ENCODE results near the gene ZNF619.
"Not testable (repeated sequence)": the region's sequence is repeated elsewhere in the genome, so short reads cannot be mapped to it uniquely, and the experiment has no call there.

The ZNF619 gene

GRCh38 chr3:40476478-40477470 is at the start of gene ZNF619:
Gene ZNF619, plus strand, starts transcription at chr3:40477122. Its CDS starts 858 bp downstream, at chr3:40477980.
- DNase-seq (ENCODE audit: extremely low spot score, insufficient read length, low read depth) (peak; percentile 68), FAIRE-seq (peak; percentile 85)

GRCh38 chr3:40432793-40433192 is 44.1 kb upstream of the ZNF619 start:
- DNase-seq (ENCODE audit: extremely low spot score, insufficient read length, low read depth) (no peak), FAIRE-seq (no peak)

GRCh38 chr3:40437889-40438288 is 39.0 kb upstream of the ZNF619 start:
- FAIRE-seq (no peak), DNase-seq (ENCODE audit: extremely low spot score, insufficient read length, low read depth) (no peak)

GRCh38 chr3:40445062-40445461 is 31.9 kb upstream of the ZNF619 start:
- no peak for DNase-seq (ENCODE audit: extremely low spot score, insufficient read length, low read depth)
- no peak for FAIRE-seq

GRCh38 chr3:40445880-40446279 is 31.0 kb upstream of the ZNF619 start:
- DNase-seq (ENCODE audit: extremely low spot score, insufficient read length, low read depth): no peak

GRCh38 chr3:40450438-40450837 is 26.5 kb upstream of the ZNF619 start:
- FAIRE-seq: no peak
- no peak for DNase-seq (ENCODE audit: extremely low spot score, insufficient read length, low read depth)

More at GRCh38 chr3:40445880-40446279, 31.0 kb upstream of the ZNF619 start:
- no peak for FAIRE-seq

GRCh38 chr3:40451551-40451950 is 25.4 kb upstream of the ZNF619 start:
- no peak for FAIRE-seq
- DNase-seq (ENCODE audit: extremely low spot score, insufficient read length, low read depth): no peak

GRCh38 chr3:40452057-40452456 is 24.9 kb upstream of the ZNF619 start:
- no peak for DNase-seq (ENCODE audit: extremely low spot score, insufficient read length, low read depth)
- FAIRE-seq: no peak

GRCh38 chr3:40452562-40452875 is 24.4 kb upstream of the ZNF619 start:
- DNase-seq (ENCODE audit: extremely low spot score, insufficient read length, low read depth): no peak
- FAIRE-seq: no peak

- DNase-seq (ENCODE audit: extremely low spot score, insufficient read length, low read depth) (peak; percentile 85), FAIRE-seq (peak; percentile 99)
These were observed 23.8 kb upstream of the ZNF619 start for GRCh38 chr3:40452876-40453730.

GRCh38 chr3:40453933-40454332 is 23.0 kb upstream of the ZNF619 start:
- DNase-seq (ENCODE audit: extremely low spot score, insufficient read length, low read depth) (no peak), FAIRE-seq (no peak)

- DNase-seq (ENCODE audit: extremely low spot score, insufficient read length, low read depth) (no peak), FAIRE-seq (no peak)
These were observed 21.6 kb upstream of the ZNF619 start for GRCh38 chr3:40455328-40455727.

GRCh38 chr3:40456279-40456939 is 20.5 kb upstream of the ZNF619 start:
- DNase-seq (ENCODE audit: extremely low spot score, insufficient read length, low read depth) (no peak), FAIRE-seq (no peak)

- DNase-seq (ENCODE audit: extremely low spot score, insufficient read length, low read depth): peak; percentile 81
- peak; percentile 96 for FAIRE-seq
These were observed 19.7 kb upstream of the ZNF619 start, which contains the start of gene RPL14 for GRCh38 chr3:40456940-40457823. Gene RPL14, plus strand, starts transcription at chr3:40457339. Its CDS starts 133 bp downstream, at chr3:40457472.

- DNase-seq (ENCODE audit: extremely low spot score, insufficient read length, low read depth): no peak
- no peak for FAIRE-seq
These were observed 18.4 kb upstream of the ZNF619 start for GRCh38 chr3:40458473-40458872.

GRCh38 chr3:40460481-40460880 is 16.4 kb upstream of the ZNF619 start:
- FAIRE-seq; DNase-seq (ENCODE audit: extremely low spot score, insufficient read length, low read depth): not testable (repeated sequence)

GRCh38 chr3:40461161-40461560 is 15.8 kb upstream of the ZNF619 start:
- FAIRE-seq (no peak), DNase-seq (ENCODE audit: extremely low spot score, insufficient read length, low read depth) (no peak)

GRCh38 chr3:40462838-40463237 is 14.1 kb upstream of the ZNF619 start:
- not testable (repeated sequence) for DNase-seq (ENCODE audit: extremely low spot score, insufficient read length, low read depth); FAIRE-seq

GRCh38 chr3:40463579-40463978 is 13.3 kb upstream of the ZNF619 start:
- DNase-seq (ENCODE audit: extremely low spot score, insufficient read length, low read depth) (no peak), FAIRE-seq (no peak)
